ENCODE data around the gene ZXDC.

ZXDC gene

DNA sequence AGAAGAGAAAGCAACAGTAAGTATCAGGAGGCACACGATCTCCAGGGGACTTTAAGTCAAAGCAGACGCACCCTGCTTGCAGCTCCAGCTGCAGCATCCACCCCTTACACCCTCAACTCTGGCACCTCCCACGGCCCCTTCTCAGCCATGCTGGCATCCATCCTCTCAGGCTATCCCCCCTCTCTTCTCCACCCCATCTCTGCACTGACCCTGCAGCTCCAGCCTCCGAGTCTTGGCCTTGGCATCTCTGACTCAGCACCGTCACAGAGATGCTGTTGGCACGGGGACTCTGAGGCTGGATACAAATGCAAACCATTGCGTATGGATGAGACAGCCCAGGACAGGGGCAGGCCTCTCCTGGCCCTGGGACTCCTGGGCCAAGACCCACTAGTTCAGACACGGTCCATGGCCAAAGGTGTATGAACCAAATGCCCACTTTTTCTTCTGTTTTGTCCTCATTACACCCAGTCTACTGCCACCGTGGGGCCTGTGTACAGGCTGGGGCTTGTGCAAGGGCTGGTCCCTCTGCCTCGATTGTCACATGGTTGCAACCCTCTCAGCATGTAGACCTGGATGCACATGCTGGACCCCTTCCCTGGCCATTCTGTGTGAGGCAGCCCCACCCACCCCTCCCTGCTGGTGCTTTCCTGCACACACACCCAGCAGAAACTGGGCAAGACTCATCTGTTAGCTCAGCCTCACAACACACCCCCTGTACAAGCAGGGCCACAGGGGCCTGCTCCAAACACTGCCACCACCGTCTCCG, 18.7 kb upstream of the ZXDC start:
- Histone ChIP-seq H3K4me1 (ENCODE audit: control insufficient read depth, low read length) (no peaks in the 10 kb centered on the region), H3K36me3 (ENCODE audit: control insufficient read depth, low read length) (no peaks in the 10 kb centered on the region), H4K20me1 (ENCODE audit: control insufficient read depth, insufficient read depth, low read depth, low read length) (no peaks in the 10 kb centered on the region), H3K4me2 (ENCODE audit: low read length) (no peak overlapping the region), H3F3A (ENCODE audit: control insufficient read depth, insufficient read depth) (no peaks in the 10 kb centered on the region), H3K79me2 (ENCODE audit: control insufficient read depth, low read length) (no peaks in the 10 kb centered on the region), H3K9me3 (ENCODE audit: control insufficient read depth, insufficient read depth, low read length) (no peaks in the 10 kb centered on the region), H3K27me3 (ENCODE audit: control insufficient read depth, low read length) (no peaks in the 10 kb centered on the region), H3K27ac (ENCODE audit: low read depth, low read length) (no peak overlapping the region), H3K9me2 (replicated peaks; ENCODE audit: control insufficient read depth, low read length) (no peaks in the 10 kb centered on the region), H3K4me3 (ENCODE audit: low read length) (no peak overlapping the region)
- TF ChIP-seq CTCF (IDR thresholded peaks at IDR 0.05; ENCODE audit: low read depth, low read length, poor library complexity, severe bottlenecking) = no peak
- no peak for TF ChIP-seq EZH2phosphoT487 (IDR thresholded peaks at IDR 0.05; ENCODE audit: borderline replicate concordance, low read length)

GRCh38 chr3:126493739-126494138, 18.0 kb upstream of the ZXDC start:
- H3K4me1 ChIP-seq (ENCODE audit: control insufficient read depth, low read length) = no peaks in the 10 kb centered on the region
- H3K36me3 ChIP-seq (ENCODE audit: control insufficient read depth, low read length) = no peaks in the 10 kb centered on the region
- H3K27ac ChIP-seq (ENCODE audit: low read depth, low read length) = no peak overlapping the region
- no peak for TF ChIP-seq EZH2phosphoT487 (IDR thresholded peaks at IDR 0.05; ENCODE audit: borderline replicate concordance, low read length)
- no peak for TF ChIP-seq CTCF (IDR thresholded peaks at IDR 0.05; ENCODE audit: low read depth, low read length, poor library complexity, severe bottlenecking)
- no peaks in the 10 kb centered on the region for H3F3A ChIP-seq (ENCODE audit: control insufficient read depth, insufficient read depth)
- no peaks in the 10 kb centered on the region for H3K9me3 ChIP-seq (ENCODE audit: control insufficient read depth, insufficient read depth, low read length)
- no peaks in the 10 kb centered on the region for H4K20me1 ChIP-seq (ENCODE audit: control insufficient read depth, insufficient read depth, low read depth, low read length)
- no peak overlapping the region for H3K4me3 ChIP-seq (ENCODE audit: low read length)
- no peak overlapping the region for H3K4me2 ChIP-seq (ENCODE audit: low read length)
- no peaks in the 10 kb centered on the region for H3K27me3 ChIP-seq (ENCODE audit: control insufficient read depth, low read length)
- H3K79me2 ChIP-seq (ENCODE audit: control insufficient read depth, low read length) = no peaks in the 10 kb centered on the region
- no peaks in the 10 kb centered on the region for H3K9me2 ChIP-seq (replicated peaks; ENCODE audit: control insufficient read depth, low read length)

- no peak overlapping the region for H3K4me2 ChIP-seq (ENCODE audit: low read length)
Observed at GRCh38 chr3:126493051-126493450, 17.4 kb upstream of the ZXDC start.

More at GRCh38 chr3:126493051-126493450, 17.4 kb upstream of the ZXDC start:
- Histone ChIP-seq H3K4me1 (ENCODE audit: control insufficient read depth, low read length) (no peaks in the 10 kb centered on the region), H3K9me3 (ENCODE audit: control insufficient read depth, insufficient read depth, low read length) (no peaks in the 10 kb centered on the region), H3K79me2 (ENCODE audit: control insufficient read depth, low read length) (no peaks in the 10 kb centered on the region), H3K4me3 (ENCODE audit: low read length) (no peak overlapping the region), H3K36me3 (ENCODE audit: control insufficient read depth, low read length) (no peaks in the 10 kb centered on the region), H3K9me2 (replicated peaks; ENCODE audit: control insufficient read depth, low read length) (no peaks in the 10 kb centered on the region), H4K20me1 (ENCODE audit: control insufficient read depth, insufficient read depth, low read depth, low read length) (no peaks in the 10 kb centered on the region), H3K27ac (ENCODE audit: low read depth, low read length) (no peak overlapping the region), H3K27me3 (ENCODE audit: control insufficient read depth, low read length) (no peaks in the 10 kb centered on the region), H3F3A (ENCODE audit: control insufficient read depth, insufficient read depth) (no peaks in the 10 kb centered on the region)
- TF ChIP-seq CTCF (IDR thresholded peaks at IDR 0.05; ENCODE audit: low read depth, low read length, poor library complexity, severe bottlenecking) (no peak), EZH2phosphoT487 (IDR thresholded peaks at IDR 0.05; ENCODE audit: borderline replicate concordance, low read length) (no peak)

Measured in DOHH2 (cell line).